Thoracic aorta endothelial cell (primary cell): ENCODE data around the gene KLK7. TPM values are rescaled to one million over a fixed set of nuclear protein-coding genes. Genes with fewer than 3 reads are reported as not detected.

Source experiments
- total RNA-seq: library from RNA; depleted of rRNA; stranded (reverse); fragments of >200 nt; gene quantifications from 2 replicates; pipeline ENCODE4 v1.2.3, GENCODE V29; 2012

Gene KLK7
- not detected in 2 replicates for total RNA-seq

DNA sequence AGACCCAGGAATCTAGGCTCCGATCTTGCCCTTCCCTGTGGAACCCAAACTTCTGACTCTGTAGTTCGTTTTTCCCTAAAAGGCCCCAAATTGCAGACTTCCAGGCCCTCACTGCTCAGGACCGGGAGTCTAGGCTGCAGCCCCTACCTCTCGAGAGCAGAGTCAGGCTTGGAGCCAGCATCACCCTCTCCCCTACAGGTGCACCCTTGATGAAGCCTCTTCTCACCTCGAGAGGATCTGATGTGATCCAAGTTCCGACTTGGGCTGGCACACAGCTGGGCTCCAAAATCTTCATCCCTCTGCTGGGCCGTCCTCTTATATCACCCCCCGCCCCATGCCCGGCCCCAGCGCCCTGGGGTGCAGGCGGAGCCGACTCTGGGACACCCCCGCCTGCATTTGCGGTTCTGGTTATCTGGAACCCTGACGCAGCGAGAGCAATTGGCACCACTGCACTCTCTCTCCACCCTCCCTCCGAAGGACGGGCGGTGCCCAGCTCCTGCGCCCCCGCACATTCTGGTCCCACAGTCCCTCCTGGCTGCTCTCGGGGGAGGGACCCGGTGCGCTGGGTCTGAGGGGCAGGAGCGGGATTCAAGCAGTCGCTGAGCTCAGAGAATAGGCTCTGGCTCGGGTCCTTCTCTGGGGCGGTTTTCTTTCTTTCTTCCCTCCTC, at the start of gene KLK7:
KLK7 (minus strand) TSS at position 293 of the 668 bp plus-strand sequence. CDS start 1,518 bp downstream, outside the sequence.

DNA sequence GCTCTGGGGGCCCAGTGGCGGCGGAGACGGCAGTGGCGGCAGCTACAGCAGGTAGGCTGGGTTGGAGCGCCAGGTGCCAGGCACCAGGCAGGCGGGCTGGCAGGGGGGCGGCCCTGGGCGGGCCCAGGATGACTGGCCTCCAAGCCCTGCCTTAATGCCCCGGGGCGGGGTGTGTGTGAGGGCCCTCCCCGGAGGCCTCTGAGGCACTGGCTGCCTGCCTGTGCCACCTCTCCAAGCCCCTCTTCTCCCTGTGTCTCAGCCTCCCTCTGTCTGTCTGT, 42.8 kb upstream of the KLK7 start, which contains the start of gene KLK11:
KLK11 (minus strand) TSS at position 63 of the 278 bp plus-strand sequence. CDS start 985 bp downstream, outside the sequence.

DNA sequence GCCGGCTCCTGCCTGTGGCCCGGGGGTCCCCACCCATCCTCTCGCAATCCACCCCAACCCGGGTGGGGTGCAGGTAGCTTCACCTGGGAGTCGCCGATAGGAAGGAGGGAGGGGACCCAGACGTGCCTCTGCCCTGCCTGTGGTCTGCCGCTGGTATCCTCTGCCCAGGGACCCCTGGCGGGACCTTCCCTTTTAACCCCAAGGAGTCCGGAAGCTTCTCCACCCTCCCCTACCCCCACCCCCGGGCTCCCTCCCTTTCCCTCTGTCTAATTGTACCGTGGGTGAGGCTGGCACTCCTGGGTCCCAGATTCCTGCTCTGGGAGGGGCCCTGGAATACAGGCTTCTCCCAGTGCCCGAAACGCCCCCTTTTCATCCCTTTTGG, 35.8 kb upstream of the KLK7 start, which contains the start of gene KLK10:
KLK10 (minus strand) TSS at position 166 of the 382 bp plus-strand sequence. CDS start 579 bp downstream, outside the sequence.

DNA sequence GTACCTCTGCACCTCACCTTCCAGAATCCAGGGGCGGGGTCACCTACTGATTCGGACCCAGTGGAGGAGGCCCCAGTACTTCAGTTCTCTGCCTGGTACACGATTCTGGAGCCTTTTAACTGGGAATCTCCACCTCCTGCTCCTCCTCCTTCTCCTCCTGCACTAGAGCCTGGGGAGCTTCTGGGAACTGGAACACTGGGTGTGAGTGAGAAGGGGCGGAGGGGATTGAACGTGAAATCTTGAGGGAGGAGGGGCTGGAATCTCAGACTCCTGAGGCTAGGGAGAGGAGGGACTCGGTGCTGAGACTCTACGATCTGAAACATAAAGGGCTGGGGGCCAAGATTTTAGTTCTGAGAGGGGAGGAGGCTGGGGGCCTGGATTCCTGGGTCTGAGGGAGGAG, 17.8 kb upstream of the KLK7 start, which contains the start of gene KLK8:
KLK8 (minus strand) TSS at position 90 of the 400 bp plus-strand sequence. CDS start 437 bp downstream, outside the sequence.

DNA sequence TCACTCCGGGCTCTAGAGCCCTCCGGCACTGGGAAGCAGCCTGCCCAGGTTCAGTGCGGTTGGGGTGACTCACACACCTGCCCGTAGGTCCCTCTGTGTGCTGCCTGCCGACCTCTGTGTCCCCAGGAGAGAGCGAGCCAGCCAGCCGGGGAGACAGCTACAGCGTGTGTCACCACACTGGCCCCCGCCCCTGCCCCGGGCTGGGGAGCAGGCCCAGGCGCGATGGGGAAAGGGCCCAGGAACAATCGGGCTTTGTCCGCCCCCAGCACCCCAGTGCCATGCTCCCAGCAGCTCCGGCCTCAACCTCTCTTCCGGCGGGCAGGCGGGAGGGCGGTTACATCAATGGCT, 14.3 kb downstream of the KLK7 start, which contains the start of gene KLK6:
KLK6 (minus strand) TSS at position 179 of the 348 bp plus-strand sequence. CDS start 1,487 bp downstream, outside the sequence.

DNA sequence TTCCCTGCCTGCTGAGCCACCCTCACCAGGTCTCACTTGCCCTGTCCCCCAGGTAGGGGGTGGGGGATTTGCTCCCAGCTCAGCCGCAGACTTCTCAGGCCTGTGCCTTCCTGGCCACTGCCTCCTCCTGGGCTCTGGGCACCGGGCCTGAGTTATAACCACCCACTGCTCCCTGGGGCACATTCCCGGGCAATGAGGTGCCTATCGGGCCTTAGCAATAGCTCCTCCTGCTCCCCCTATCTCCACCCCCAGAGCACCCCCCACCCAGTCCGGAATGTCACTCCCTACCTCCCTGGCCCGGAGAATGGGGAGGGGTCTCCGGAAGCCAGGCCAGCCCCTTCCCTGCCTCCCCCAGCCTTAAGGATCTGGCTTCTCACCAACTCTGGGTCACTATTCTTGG, 30.8 kb downstream of the KLK7 start, which contains the start of gene KLK5:
KLK5 (minus strand) TSS at position 129 of the 400 bp plus-strand sequence. CDS start 381 bp downstream, outside the sequence.

Other genes with a start within 250 kb of the KLK7 start
- gene GPR32, start 213.5 kb downstream of the KLK7 start, total RNA-seq: not detected in 2 replicates
- gene ACP4, start 193.5 kb downstream of the KLK7 start, total RNA-seq: not detected in 2 replicates
- not detected in 2 replicates for gene KLK1, start 160.1 kb downstream of the KLK7 start, total RNA-seq
- gene KLK15, start 150.3 kb downstream of the KLK7 start, total RNA-seq: 0.13 TPM in 1 of 2 replicates, not detected in the other
- gene KLK3, start 129.0 kb downstream of the KLK7 start, total RNA-seq: not detected in 2 replicates
- not detected in 2 replicates for gene KLK2, start 110.5 kb downstream of the KLK7 start, total RNA-seq
- not detected in 2 replicates for gene KLK4, start 72.5 kb downstream of the KLK7 start, total RNA-seq
- not detected in 2 replicates for gene KLK5, start 30.9 kb downstream of the KLK7 start, total RNA-seq
- 0.14 TPM in 1 of 2 replicates, not detected in the other for gene KLK6, start 14.3 kb downstream of the KLK7 start, total RNA-seq
- gene KLK8, start 17.7 kb upstream of the KLK7 start, total RNA-seq: not detected in 2 replicates
- not detected in 2 replicates for gene KLK10, start 35.8 kb upstream of the KLK7 start, total RNA-seq
- gene KLK11, start 42.7 kb upstream of the KLK7 start, total RNA-seq: not detected in 2 replicates
- not detected in 2 replicates for gene KLK12, start 51.1 kb upstream of the KLK7 start, total RNA-seq
- not detected in 2 replicates for gene KLK13, start 81.2 kb upstream of the KLK7 start, total RNA-seq
- gene KLK14, start 99.0 kb upstream of the KLK7 start, total RNA-seq: not detected in 2 replicates
- gene CTU1, start 124.5 kb upstream of the KLK7 start, total RNA-seq: 4.3 and 5.0 TPM in 2 replicates
- not detected in 2 replicates for gene SIGLEC9, start 141.0 kb upstream of the KLK7 start, total RNA-seq
- not detected in 2 replicates for gene SIGLEC7, start 158.4 kb upstream of the KLK7 start, total RNA-seq
- not detected in 2 replicates for gene CD33, start 241.2 kb upstream of the KLK7 start, total RNA-seq